Measurements from ENCODE around the gene JAKMIP2. TPM values are rescaled to one million over a fixed set of nuclear protein-coding genes. Genes with fewer than 3 reads are reported as not detected.

The JAKMIP2 gene
- total RNA-seq, 1 donor from 2014 or later = 1.8 TPM

GRCh38 chr5:147687118-147687517, 95.4 kb downstream of the JAKMIP2 start:
- no peak overlapping the region for H3K4me3 Mint-ChIP-seq (ENCODE audit: unreplicated experiment)
- peaks cover 11% of the 10 kb centered on the region for H3K4me1 Mint-ChIP-seq (ENCODE audit: unreplicated experiment)
- no peaks in the 10 kb centered on the region for H3K27me3 Mint-ChIP-seq (ENCODE audit: unreplicated experiment)
- no peak for DNase-seq (ENCODE audit: extremely low spot score, unreplicated experiment)
- H3K9me3 Mint-ChIP-seq (ENCODE audit: unreplicated experiment) = no peaks in the 10 kb centered on the region
- no peak for TF ChIP-seq CTCF (IDR thresholded peaks at IDR 0.05)
- H3K36me3 Mint-ChIP-seq (ENCODE audit: unreplicated experiment) = no peaks in the 10 kb centered on the region
- H3K27ac Mint-ChIP-seq (ENCODE audit: unreplicated experiment) = no peak overlapping the region

GRCh38 chr5:147686421-147686820, 96.1 kb downstream of the JAKMIP2 start:
- Mint-ChIP-seq H3K36me3 (ENCODE audit: unreplicated experiment) (no peaks in the 10 kb centered on the region), H3K4me1 (ENCODE audit: unreplicated experiment) (peaks cover 11% of the 10 kb centered on the region), H3K27me3 (ENCODE audit: unreplicated experiment) (no peaks in the 10 kb centered on the region), H3K9me3 (ENCODE audit: unreplicated experiment) (no peaks in the 10 kb centered on the region), H3K4me3 (ENCODE audit: unreplicated experiment) (no peak overlapping the region), H3K27ac (ENCODE audit: unreplicated experiment) (no peak overlapping the region)
- DNase-seq (ENCODE audit: extremely low spot score, unreplicated experiment) = no peak
- no peak for TF ChIP-seq CTCF (IDR thresholded peaks at IDR 0.05)

- TF ChIP-seq CTCF (IDR thresholded peaks at IDR 0.05) = no peak
- peaks cover 6% of the 10 kb centered on the region for H3K4me1 Mint-ChIP-seq (ENCODE audit: unreplicated experiment)
- H3K4me3 Mint-ChIP-seq (ENCODE audit: unreplicated experiment) = no peak overlapping the region
- H3K36me3 Mint-ChIP-seq (ENCODE audit: unreplicated experiment) = no peaks in the 10 kb centered on the region
- H3K27ac Mint-ChIP-seq (ENCODE audit: unreplicated experiment) = no peak overlapping the region
- DNase-seq (ENCODE audit: extremely low spot score, unreplicated experiment) = no peak
- no peaks in the 10 kb centered on the region for H3K9me3 Mint-ChIP-seq (ENCODE audit: unreplicated experiment)
- no peaks in the 10 kb centered on the region for H3K27me3 Mint-ChIP-seq (ENCODE audit: unreplicated experiment)
Observed at GRCh38 chr5:147685993-147686392, 96.5 kb downstream of the JAKMIP2 start.

- Mint-ChIP-seq H3K27ac (ENCODE audit: unreplicated experiment) (no peak overlapping the region), H3K9me3 (ENCODE audit: unreplicated experiment) (no peaks in the 10 kb centered on the region)
Observed at GRCh38 chr5:147675168-147675567, 107.4 kb downstream of the JAKMIP2 start.

GRCh38 chr5:147674411-147674810, 108.1 kb downstream of the JAKMIP2 start:
- no peak overlapping the region for H3K27ac Mint-ChIP-seq (ENCODE audit: unreplicated experiment)
- H3K27me3 Mint-ChIP-seq (ENCODE audit: unreplicated experiment) = peaks cover 2% of the 10 kb centered on the region
- DNase-seq (ENCODE audit: extremely low spot score, unreplicated experiment) = no peak
- no peak for TF ChIP-seq CTCF (IDR thresholded peaks at IDR 0.05)
- no peaks in the 10 kb centered on the region for H3K36me3 Mint-ChIP-seq (ENCODE audit: unreplicated experiment)
- H3K4me3 Mint-ChIP-seq (ENCODE audit: unreplicated experiment) = no peak overlapping the region
- H3K9me3 Mint-ChIP-seq (ENCODE audit: unreplicated experiment) = no peaks in the 10 kb centered on the region
- no peaks in the 10 kb centered on the region for H3K4me1 Mint-ChIP-seq (ENCODE audit: unreplicated experiment)

More at GRCh38 chr5:147675168-147675567, 107.4 kb downstream of the JAKMIP2 start:
- Mint-ChIP-seq H3K4me3 (ENCODE audit: unreplicated experiment) (no peak overlapping the region), H3K27me3 (ENCODE audit: unreplicated experiment) (peaks cover 2% of the 10 kb centered on the region), H3K4me1 (ENCODE audit: unreplicated experiment) (no peaks in the 10 kb centered on the region), H3K36me3 (ENCODE audit: unreplicated experiment) (no peaks in the 10 kb centered on the region)
- no peak for TF ChIP-seq CTCF (IDR thresholded peaks at IDR 0.05)
- DNase-seq (ENCODE audit: extremely low spot score, unreplicated experiment) = no peak

Measured in osteocyte (in vitro differentiated cells).